Suprapubic skin (tissue), 4 donors: ENCODE data around the gene KMT2C. TPM values are rescaled to one million over a fixed set of nuclear protein-coding genes. Genes with fewer than 3 reads are reported as not detected.
"Not testable (repeated sequence)": the region's sequence is repeated elsewhere in the genome, so short reads cannot be mapped to it uniquely, and the experiment has no call there.

Experiments used
- DNase-seq, 2 donors: peaks; one replicate each; pipeline ENCODE4 v3.0.0-alpha.2; 2019; ENCODE audit warnings: low spot score in 2 of 2
- H3K27ac ChIP-seq: fragments of 200-600 bp; sonication (generic); one replicate; pipeline ENCODE4 v1.5.1; 2019
- H3K27me3 ChIP-seq: fragments of 200-600 bp; sonication (generic); one replicate; pipeline ENCODE4 v1.5.1; 2019
- H3K36me3 ChIP-seq: fragments of 200-600 bp; sonication (generic); one replicate; pipeline ENCODE4 v1.5.1; 2019
- H3K4me1 ChIP-seq: fragments of 200-600 bp; sonication (generic); one replicate; pipeline ENCODE4 v1.5.1; 2019
- H3K4me3 ChIP-seq: fragments of 200-600 bp; sonication (generic); one replicate; pipeline ENCODE4 v1.5.1; 2019; ENCODE audit warnings: mild to moderate bottlenecking
- H3K9me3 ChIP-seq: fragments of 200-600 bp; sonication (generic); one replicate; pipeline ENCODE4 v1.5.1; 2019
- EP300 ChIP-seq: sonication (generic); formaldehyde crosslinking; IDR thresholded peaks from one replicate; pipeline ENCODE4 v1.6.1; 2017; ENCODE audit warnings: antibody characterized with exemption
- POLR2A ChIP-seq, 2 donors: fragments of 450-650 bp; IDR thresholded peaks; one replicate each; pipeline ENCODE4 v1.6.1; 2017; ENCODE audit warnings: antibody characterized with exemption in 2 of 2, mild to moderate bottlenecking in 2 of 2, moderate library complexity in 2 of 2
- POLR2AphosphoS5 ChIP-seq, 3 donors: sonication (generic); formaldehyde crosslinking; IDR thresholded peaks; one replicate each; pipeline ENCODE4 v1.6.1; 2017; ENCODE audit warnings: antibody characterized with exemption in 3 of 3
- WGBS: methylation state at CpG from one replicate; pipeline ENCODE4 v1.1.5; 2018; 5-methylcytosine and 5-hydroxymethylcytosine counted together
- total RNA-seq, 4 donors: library from RNA; depleted of rRNA; stranded (reverse); fragments of >200 nt; gene quantifications; one replicate each; pipeline ENCODE4 v1.1.0, GENCODE V29; 2016
- TF ChIP-seq, protein P1 (sequence below), 2 donors: fragments of 200-600 bp in 1 of 2; fragments of 450-650 bp in 1 of 2; sonication (generic) in 1 of 2; IDR thresholded peaks; one replicate each; pipeline ENCODE4 v1.5.1; 2016 to 2019; ENCODE audit warnings: antibody characterized with exemption in 2 of 2, mild to moderate bottlenecking in 1 of 2, moderate library complexity in 1 of 2

KMT2C gene
- total RNA-seq, 4 donors from 2014 or later = 61.2 to 144 (median 93.3) TPM

DNA sequence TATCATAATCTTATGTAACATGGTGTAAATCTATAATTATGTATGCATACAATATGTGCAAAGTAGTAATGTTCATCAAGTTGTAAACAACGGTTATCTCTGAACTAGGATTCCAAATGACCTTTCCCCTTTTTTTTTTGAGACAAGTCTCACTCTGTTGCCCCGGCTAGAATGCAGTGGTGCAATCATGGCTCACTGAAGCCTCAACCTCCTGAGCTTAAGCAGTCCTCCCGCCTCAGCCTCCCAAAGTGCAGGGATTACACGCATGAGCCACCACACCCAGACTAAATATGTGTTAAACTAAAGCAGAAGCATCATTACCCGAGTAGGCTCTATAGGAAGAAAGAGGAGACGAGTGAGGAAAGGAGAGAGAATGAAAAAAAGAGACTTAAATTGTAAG, 7.8 kb upstream of the KMT2C start:
- TF ChIP-seq, protein P1, sequence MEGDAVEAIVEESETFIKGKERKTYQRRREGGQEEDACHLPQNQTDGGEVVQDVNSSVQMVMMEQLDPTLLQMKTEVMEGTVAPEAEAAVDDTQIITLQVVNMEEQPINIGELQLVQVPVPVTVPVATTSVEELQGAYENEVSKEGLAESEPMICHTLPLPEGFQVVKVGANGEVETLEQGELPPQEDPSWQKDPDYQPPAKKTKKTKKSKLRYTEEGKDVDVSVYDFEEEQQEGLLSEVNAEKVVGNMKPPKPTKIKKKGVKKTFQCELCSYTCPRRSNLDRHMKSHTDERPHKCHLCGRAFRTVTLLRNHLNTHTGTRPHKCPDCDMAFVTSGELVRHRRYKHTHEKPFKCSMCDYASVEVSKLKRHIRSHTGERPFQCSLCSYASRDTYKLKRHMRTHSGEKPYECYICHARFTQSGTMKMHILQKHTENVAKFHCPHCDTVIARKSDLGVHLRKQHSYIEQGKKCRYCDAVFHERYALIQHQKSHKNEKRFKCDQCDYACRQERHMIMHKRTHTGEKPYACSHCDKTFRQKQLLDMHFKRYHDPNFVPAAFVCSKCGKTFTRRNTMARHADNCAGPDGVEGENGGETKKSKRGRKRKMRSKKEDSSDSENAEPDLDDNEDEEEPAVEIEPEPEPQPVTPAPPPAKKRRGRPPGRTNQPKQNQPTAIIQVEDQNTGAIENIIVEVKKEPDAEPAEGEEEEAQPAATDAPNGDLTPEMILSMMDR (IDR thresholded peaks at IDR 0.05) = no peak
- TF ChIP-seq POLR2A (IDR thresholded peaks at IDR 0.05) (no peak), EP300 (no peak), POLR2AphosphoS5 (IDR thresholded peaks at IDR 0.05) (no peak)
- no peak for DNase-seq
- Histone ChIP-seq H3K27me3 (no peaks in the 10 kb centered on the region), H3K4me3 (no peak overlapping the region), H3K27ac (no peak overlapping the region), H3K36me3 (no peaks in the 10 kb centered on the region), H3K9me3 (no peaks in the 10 kb centered on the region), H3K4me1 (no peaks in the 10 kb centered on the region)
- WGBS = 91% methylated on average over 6 of the region's 6 CpGs

DNA sequence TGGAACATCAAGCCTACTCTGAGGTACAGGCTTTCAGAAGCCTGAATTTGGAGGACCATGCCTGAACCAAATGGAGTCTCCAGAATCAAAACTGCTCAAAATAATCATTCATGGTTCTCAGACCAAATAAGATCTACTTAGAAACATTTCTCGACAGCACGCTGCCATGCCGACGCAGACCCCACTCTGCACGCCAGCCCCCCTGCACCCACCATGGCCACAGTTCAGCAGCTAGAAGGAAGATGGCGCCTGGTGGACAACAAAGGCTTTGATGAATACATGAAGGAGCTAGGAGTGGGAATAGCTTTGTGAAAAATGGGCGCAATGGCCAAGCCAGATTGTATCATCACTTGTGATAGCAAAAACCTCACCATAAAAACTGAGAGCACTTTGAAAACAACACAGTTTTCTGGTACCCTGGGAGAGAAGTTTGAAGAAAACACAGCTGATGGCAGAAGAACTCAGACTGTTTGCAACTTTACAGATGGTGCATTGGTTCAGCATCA, 6.6 kb upstream of the KMT2C start:
- Histone ChIP-seq H3K9me3 (no peaks in the 10 kb centered on the region), H3K4me3 (no peak overlapping the region), H3K27me3 (no peaks in the 10 kb centered on the region), H3K36me3 (no peaks in the 10 kb centered on the region), H3K27ac (no peak overlapping the region), H3K4me1 (peaks cover 2% of the 10 kb centered on the region)
- TF ChIP-seq, protein P1 (IDR thresholded peaks at IDR 0.05) = no peak
- no peak for TF ChIP-seq POLR2A (IDR thresholded peaks at IDR 0.05)
- no peak for TF ChIP-seq POLR2AphosphoS5 (IDR thresholded peaks at IDR 0.05)
- no peak for TF ChIP-seq EP300
- 96% methylated on average over 7 of the region's 7 CpGs for WGBS
- no peak for DNase-seq

DNA sequence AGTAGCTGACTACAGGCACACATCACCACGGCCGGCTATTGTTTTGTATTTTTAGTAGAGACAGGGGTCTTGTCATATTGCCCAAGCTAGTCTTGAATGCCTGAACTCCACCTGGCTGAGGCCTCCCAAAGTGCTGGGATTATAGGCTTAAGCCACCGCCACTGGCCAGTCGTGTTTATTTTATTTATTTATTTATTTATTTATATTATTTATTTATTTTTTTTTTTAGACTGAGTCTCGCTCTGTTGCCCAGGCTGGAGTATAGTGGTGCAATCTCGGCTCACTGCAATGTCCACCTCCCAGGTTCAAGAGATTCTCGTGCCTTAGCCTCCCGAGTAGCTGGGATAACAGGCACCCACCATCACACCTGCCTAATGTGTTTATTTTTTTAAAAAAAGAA, 6.0 kb upstream of the KMT2C start:
- H3K4me3 ChIP-seq, DNase-seq, H3K27ac ChIP-seq, H3K4me1 ChIP-seq, H3K36me3 ChIP-seq, H3K9me3 ChIP-seq, H3K27me3 ChIP-seq: not testable (repeated sequence)
- 94% methylated on average over 8 of the region's 8 CpGs for WGBS

DNA sequence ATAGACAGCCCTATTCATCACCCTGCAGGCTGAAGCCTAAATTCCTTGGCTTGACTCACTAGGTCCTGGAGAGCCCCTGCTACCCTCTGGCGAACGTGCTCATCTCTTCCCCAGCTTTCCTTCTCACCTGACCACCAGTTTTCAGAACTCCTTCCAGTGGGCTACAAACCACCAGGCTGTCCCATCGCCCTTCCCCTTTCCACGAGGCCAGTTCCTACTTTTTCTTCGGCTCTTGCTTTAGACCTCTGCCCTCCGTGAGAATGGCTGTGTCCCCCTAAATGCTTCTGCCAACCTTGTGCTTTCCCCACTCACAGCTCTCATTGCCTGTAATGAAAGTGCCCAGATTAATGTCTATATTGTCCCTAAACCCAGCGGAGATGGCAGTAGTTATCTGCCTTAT, 5.4 kb upstream of the KMT2C start:
- not testable (repeated sequence) for H3K36me3 ChIP-seq, H3K27ac ChIP-seq, H3K4me1 ChIP-seq, H3K9me3 ChIP-seq, H3K27me3 ChIP-seq, H3K4me3 ChIP-seq, DNase-seq
- WGBS = 83% methylated on average over 7 of the region's 7 CpGs

DNA sequence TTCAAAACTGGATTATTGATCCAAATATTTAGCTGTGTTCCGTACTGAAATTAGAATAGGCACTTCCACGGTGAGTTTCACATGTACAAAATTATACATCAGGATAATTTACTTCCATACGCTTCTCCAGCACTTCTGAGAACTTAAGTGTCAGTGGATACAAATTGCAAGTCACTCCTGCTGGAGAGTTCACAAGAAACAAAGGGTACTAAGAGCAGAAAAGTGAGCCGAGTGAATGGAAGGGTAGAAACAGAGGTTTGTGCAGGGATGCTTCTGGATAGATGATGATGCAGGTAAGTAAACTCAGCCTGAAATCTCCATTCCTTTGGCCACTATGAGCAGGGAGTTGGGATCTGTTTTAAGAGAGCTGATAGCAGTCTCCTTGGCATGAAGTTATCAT, 2.2 kb upstream of the KMT2C start:
- not testable (repeated sequence) for H3K27ac ChIP-seq, H3K36me3 ChIP-seq, DNase-seq, H3K4me3 ChIP-seq, H3K27me3 ChIP-seq, H3K9me3 ChIP-seq
- 67% methylated on average over 4 of the region's 4 CpGs for WGBS
- H3K4me1 ChIP-seq = peaks cover 15% of the 10 kb centered on the region

DNA sequence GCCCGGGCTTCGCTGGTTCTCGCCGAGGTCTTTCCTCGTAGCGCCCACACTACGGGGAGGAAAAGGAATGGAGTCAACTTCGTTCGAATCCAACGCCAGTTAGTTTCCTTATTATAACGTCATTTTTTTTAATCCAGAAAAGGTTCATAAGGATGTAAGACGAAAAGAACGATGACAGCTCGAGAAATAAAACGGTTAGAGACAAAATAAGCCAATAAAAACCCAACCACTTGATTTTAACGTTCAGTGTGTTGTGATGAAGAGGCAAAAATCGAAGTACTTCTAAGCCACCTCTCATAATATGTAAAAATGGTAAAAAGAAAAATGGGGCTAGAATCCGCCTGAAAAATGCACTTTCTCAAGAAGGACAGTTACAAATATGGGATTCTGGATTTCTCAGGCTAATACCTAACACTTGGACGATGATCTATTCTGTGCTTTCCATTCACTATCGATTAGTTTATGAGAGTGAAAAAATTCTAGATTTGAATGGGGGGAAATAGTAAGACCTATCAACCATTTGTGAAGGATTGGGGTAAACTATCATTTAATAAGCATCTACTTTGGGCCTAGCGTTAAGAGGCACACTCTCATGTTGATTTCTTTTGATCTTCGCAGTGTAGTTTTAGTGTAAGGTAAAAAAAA, 1.2 kb upstream of the KMT2C start:
- H3K9me3 ChIP-seq, DNase-seq, H3K27me3 ChIP-seq, H3K36me3 ChIP-seq: not testable (repeated sequence)
- H3K27ac ChIP-seq = peak overlapping the region; percentile 98
- WGBS = 9% methylated on average over 20 of the region's 22 CpGs
- H3K4me1 ChIP-seq = peaks cover 25% of the 10 kb centered on the region
- H3K4me3 ChIP-seq = peak overlapping the region; percentile 66

DNA sequence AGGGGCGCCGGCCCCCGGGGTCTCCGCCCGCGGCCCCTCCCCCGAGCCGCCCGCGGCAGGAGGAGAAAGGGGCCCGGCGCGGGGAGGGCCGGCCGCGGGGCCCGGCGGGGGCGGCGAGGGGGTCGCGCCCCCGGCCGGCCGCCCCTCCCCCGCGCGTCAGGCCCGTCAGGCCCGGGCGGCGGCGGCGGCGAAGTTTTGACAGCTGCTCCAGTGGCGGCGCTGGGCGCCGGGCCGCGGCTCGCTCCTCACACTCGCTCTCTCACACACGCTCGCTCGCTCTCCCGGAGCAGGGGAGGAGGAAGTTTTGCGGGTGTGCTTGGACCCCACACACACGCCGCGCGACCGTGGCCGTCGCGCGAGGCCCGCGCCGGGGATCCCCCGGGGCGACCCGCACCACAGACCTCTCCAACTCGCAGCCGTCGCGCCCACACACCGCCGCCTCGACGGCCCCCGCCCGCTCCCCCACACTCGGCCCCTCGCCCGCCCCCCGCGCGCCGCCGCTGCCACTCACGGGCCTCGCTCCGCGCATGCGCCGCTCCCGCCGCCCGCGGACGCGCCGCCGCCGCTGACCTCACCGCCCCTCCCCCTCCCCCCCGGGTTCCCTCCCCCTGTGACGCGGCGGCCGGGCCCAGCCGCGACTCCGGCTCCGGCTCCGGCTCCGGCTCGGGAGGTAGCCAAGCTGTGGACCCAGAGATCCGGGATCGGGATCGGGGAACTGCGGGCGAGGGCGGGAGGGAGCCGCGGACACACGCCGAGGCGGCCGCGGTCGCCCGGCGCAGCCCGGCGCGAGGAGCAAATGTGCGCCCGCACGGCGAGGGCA, 518 bp upstream of the KMT2C start:
- H3K27ac ChIP-seq = peak overlapping the region; percentile 98
- TF ChIP-seq, protein P1 (IDR thresholded peaks at IDR 0.05) = no peak
- TF ChIP-seq EP300 = no peak
- TF ChIP-seq POLR2A (IDR thresholded peaks at IDR 0.05) = peak in 1 of 2 donors; percentile 56
- TF ChIP-seq POLR2AphosphoS5 (IDR thresholded peaks at IDR 0.05) = no peak
- peak; percentile 94 to 95 for DNase-seq
- 0% methylated on average over 15 of the region's 132 CpGs for WGBS
- no peaks in the 10 kb centered on the region for H3K9me3 ChIP-seq
- H3K4me1 ChIP-seq = peaks cover 31% of the 10 kb centered on the region
- H3K4me3 ChIP-seq = peak overlapping the region; percentile 66
- no peaks in the 10 kb centered on the region for H3K27me3 ChIP-seq
- no peaks in the 10 kb centered on the region for H3K36me3 ChIP-seq

DNA sequence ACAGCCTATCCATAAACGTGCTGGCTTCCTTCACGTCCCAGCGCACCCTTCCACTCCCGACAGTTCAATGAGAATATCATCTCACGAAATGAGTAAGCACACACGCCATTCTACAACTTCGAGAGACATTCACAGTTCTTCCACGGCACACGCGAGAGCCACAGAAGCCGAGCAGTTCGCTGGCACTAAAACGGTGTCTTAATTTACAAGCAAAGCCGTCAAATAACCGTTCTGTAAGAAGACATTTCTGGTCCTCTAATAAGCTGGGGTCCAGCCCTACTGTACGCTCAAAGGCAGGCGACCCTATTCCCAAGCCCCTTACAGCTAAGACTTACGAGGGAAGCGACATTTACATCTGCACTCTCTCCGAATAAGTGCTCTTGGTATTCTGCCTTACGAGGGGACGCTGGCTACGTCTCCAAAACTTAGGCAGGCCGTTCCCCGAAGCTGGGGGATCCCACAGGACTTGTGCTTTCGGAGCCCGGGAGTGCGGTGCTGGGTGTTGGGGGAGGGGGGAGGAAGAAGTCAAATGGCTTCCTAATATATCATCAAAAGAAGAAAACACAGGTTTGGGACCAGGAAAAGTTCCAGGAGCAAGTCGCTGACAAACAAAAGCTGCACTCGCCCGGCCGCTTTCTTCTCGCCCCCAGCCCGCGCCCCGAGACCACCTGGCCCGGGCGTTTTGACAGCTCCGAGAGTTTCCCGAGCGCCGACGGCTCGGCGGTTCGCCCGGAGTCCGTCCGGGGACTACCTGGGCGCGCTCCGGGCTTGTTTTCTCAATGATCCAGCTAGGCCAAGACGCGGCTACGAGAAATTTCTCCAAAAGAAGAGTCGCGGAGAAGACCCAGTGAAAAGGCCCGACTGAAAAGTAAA, 1.1 kb downstream of the KMT2C start:
- not testable (repeated sequence) for H3K9me3 ChIP-seq, DNase-seq, H3K36me3 ChIP-seq, H3K27me3 ChIP-seq
- peak overlapping the region; percentile 95 for H3K4me3 ChIP-seq
- peaks cover 42% of the 10 kb centered on the region for H3K4me1 ChIP-seq
- 0% methylated on average over 53 of the region's 58 CpGs for WGBS
- peak overlapping the region; percentile 98 for H3K27ac ChIP-seq
